DMS 273 (cell line): ENCODE results near the gene FGF9.

Experiments
- DNase-seq: peaks from one replicate; lab custom pipeline; 2025; ENCODE audit not compliant: unreplicated experiment; lab: John Stamatoyannopoulos, UW

Gene FGF9

GRCh38 chr13:21674490-21675009 is 3.7 kb downstream of the FGF9 start:
- DNase-seq = peak; percentile 18

GRCh38 chr13:21675095-21675991 is 4.5 kb downstream of the FGF9 start:
- DNase-seq = peak; percentile 52

- peak; percentile 50 for DNase-seq
Observed at GRCh38 chr13:21676611-21677021, 5.7 kb downstream of the FGF9 start.

GRCh38 chr13:21677075-21677623 is 6.3 kb downstream of the FGF9 start:
- DNase-seq = no peak

GRCh38 chr13:21683034-21683733 is 12.3 kb downstream of the FGF9 start:
- DNase-seq = no peak

- no peak for DNase-seq
Observed at GRCh38 chr13:21684576-21684975, 13.7 kb downstream of the FGF9 start.

- no peak for DNase-seq
Observed at GRCh38 chr13:21685485-21686064, 14.7 kb downstream of the FGF9 start.

GRCh38 chr13:21686751-21687391 is 16.0 kb downstream of the FGF9 start:
- DNase-seq = no peak

GRCh38 chr13:21688056-21688455 is 17.2 kb downstream of the FGF9 start:
- no peak for DNase-seq

GRCh38 chr13:21689097-21689496 is 18.2 kb downstream of the FGF9 start:
- no peak for DNase-seq

- no peak for DNase-seq
Observed at GRCh38 chr13:21690955-21691354, 20.1 kb downstream of the FGF9 start.

GRCh38 chr13:21691500-21691899 is 20.6 kb downstream of the FGF9 start:
- DNase-seq = no peak

- DNase-seq = no peak
Observed at GRCh38 chr13:21691928-21692327, 21.1 kb downstream of the FGF9 start.

GRCh38 chr13:21694831-21695230 is 24.0 kb downstream of the FGF9 start:
- no peak for DNase-seq

- DNase-seq = no peak
Observed at GRCh38 chr13:21695546-21695945, 24.7 kb downstream of the FGF9 start.

- DNase-seq = no peak
Observed at GRCh38 chr13:21696865-21697448, 26.1 kb downstream of the FGF9 start.

GRCh38 chr13:21698817-21699679 is 28.2 kb downstream of the FGF9 start:
- no peak for DNase-seq

- no peak for DNase-seq
Observed at GRCh38 chr13:21701460-21701859, 30.6 kb downstream of the FGF9 start.

- no peak for DNase-seq
Observed at GRCh38 chr13:21703846-21704245, 33.0 kb downstream of the FGF9 start.

GRCh38 chr13:21707586-21707985 is 36.7 kb downstream of the FGF9 start:
- no peak for DNase-seq
